Myocyte (in vitro differentiated cells): ENCODE measurements around the gene PIK3CG. TPM values are rescaled to one million over a fixed set of nuclear protein-coding genes. Genes with fewer than 3 reads are reported as not detected.
"Not testable (repeated sequence)": the region's sequence is repeated elsewhere in the genome, so short reads cannot be mapped to it uniquely, and the experiment has no call there.

ENCODE experiments used
- DNase-seq: peaks from one replicate; pipeline ENCODE4 v3.0.0-alpha.2; 2012; ENCODE audit warnings: low read depth
- total RNA-seq: library from RNA; depleted of rRNA; stranded (reverse); fragments of >200 nt; gene quantifications from 2 replicates; pipeline ENCODE4 v1.2.3, GENCODE V29; 2014

Gene PIK3CG
- total RNA-seq, 1 donor from 2014 or later = not detected

DNA sequence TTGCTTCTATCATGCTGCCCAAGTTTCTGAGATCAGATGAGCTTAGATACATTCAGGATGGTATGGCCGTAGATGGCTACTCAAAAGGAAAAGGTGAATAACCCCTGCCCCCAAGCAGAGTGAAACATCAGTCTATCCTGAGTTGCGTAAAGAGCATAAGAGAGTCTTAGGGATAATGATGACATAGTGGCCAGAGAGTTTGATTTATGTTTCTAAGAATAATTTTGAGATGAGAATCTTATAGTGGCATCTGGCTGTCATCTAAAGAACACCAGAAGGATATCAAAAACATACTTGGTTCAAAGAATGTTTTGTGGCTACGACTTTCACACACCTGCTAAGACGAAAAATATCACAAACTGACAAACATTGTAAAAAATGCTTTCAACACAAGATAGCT is 20.6 kb downstream of the PIK3CG start:
- DNase-seq = no peak

- no peak for DNase-seq
Measured at GRCh38 chr7:106887421-106887820, 22.3 kb downstream of the PIK3CG start.

GRCh38 chr7:106888204-106888603 is 23.1 kb downstream of the PIK3CG start:
- no peak for DNase-seq

GRCh38 chr7:106890952-106891351 is 25.9 kb downstream of the PIK3CG start:
- DNase-seq = no peak

DNA sequence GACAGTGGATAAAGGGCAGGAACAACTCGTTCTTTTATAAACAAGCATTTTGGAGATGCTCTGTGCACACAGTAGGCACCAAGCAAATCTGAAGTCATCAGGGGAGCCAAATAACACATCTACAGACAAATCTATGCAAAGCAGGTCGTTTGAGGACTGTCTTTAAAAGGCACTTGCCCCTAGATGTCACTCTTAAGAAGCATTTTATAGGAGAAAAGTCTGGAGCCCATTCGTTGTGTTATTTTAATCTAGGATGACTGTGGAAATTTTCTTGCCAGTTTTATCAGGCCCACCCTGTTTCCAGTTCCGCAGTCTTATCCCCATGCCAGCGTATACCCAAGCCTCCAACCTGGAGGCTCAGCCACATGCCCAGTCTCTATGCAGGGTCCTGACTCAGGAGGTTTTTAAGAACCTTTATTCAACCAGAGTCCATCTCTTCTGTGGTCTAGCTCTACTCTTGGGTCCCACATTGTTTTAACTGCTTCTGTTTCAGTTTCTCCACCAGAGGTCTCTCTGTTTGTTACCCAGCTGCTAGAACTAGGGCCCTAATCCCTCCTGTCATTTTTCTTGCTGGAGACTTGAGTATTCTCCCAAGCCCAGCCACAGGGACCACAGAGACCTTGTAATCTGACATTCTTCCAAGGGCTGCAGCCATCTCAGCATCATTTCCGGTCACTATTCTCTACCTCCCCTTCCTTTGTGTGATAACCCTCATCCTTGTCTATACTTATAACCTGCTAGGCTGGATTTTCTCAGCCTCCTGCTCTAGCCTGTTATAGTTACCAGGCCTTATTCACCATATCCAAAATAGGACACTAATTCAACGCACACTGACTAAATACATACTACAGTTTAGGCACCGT is 26.7 kb downstream of the PIK3CG start:
- DNase-seq = no peak

GRCh38 chr7:106893591-106893990 is 28.5 kb downstream of the PIK3CG start:
- no peak for DNase-seq

GRCh38 chr7:106895246-106895864 is 30.3 kb downstream of the PIK3CG start:
- no peak for DNase-seq

DNA sequence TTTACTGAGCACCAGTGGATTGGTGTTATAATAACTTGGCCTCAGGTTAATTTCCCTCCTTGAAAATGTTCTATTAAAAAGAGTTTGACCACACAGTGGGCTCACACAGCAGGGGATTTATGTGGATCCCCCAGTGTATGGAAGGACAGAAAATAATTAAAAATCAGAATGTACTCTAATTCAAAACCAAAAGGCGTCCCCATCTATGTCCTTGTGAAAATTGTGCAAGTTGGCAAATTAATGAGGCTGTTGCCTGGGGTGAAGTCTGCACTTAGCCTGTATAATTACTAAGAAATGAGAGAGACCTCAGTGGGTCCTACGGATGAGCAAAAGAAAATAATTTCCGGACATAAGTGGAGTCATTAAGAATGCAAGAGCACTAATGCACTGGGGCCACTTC is 31.1 kb downstream of the PIK3CG start:
- no peak for DNase-seq

DNA sequence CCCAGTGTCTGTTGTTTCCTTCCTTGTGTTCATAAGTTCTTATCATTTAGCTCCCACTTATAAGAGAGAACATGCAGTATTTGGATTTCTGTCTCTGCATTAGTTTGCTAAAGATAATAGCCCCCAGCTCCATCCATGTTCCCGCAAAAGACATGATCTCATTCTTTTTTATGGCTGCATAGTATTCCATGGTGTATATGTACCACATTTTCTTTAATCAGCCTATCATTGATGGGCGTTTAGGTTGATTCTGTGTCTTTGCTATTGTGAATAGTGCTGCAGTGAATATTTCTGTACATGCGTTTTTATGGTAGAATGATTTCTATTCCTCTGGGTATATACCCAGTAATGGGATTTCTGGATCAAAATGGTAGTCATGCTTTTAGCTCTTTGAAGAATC is 32.5 kb downstream of the PIK3CG start:
- not testable (repeated sequence) for DNase-seq

DNA sequence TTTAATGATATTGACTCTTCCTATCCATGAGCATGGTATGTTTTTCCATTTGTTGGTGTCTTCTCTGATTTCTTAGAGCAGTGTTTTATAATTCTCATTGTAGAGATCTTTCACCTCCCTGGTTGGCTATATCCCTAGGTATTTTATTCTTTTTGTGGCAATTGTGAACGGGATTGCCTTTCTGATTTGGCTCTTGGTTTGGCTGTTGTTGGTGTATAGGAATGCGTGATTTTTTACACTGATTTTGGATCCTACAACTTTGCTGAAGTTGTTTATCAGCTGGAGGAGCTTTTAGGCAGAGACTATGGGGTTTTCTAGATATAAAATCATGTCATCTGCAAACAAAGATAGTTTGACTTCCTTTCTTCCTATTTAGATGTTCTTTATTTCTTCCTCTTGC is 33.9 kb downstream of the PIK3CG start:
- not testable (repeated sequence) for DNase-seq

- DNase-seq = no peak
Measured at GRCh38 chr7:106901828-106902441, 36.9 kb downstream of the PIK3CG start.

- no peak for DNase-seq
Measured at GRCh38 chr7:106905734-106906133, 40.7 kb downstream of the PIK3CG start.

GRCh38 chr7:106911959-106912358 is 46.9 kb downstream of the PIK3CG start:
- DNase-seq = no peak

- DNase-seq = no peak
Measured at GRCh38 chr7:106914018-106914607, 49.0 kb downstream of the PIK3CG start.

- DNase-seq = no peak
Measured at GRCh38 chr7:106915407-106915806, 50.3 kb downstream of the PIK3CG start.

GRCh38 chr7:106915873-106916272 is 50.8 kb downstream of the PIK3CG start:
- no peak for DNase-seq

- no peak for DNase-seq
Measured at GRCh38 chr7:106916679-106917078, 51.6 kb downstream of the PIK3CG start.

DNA sequence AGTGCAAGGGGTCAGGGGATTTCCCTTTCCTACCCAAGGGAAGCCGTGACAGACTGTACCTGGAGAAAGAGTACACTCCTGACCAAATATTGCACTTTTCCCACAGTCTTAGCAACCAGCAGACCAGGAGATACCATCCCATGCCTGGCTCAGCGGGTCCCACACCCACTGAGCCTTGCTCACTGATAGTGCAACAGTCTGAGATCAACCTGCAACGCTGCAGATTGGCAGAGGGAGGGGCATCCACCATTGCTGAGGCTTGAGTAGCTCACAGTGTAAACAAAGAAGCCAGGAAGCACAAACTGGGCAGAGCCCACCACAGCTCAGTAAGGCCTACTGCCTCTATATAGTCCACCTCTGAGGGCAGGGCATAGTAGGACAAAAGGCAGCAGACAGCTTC is 53.9 kb downstream of the PIK3CG start:
- no peak for DNase-seq

- DNase-seq = not testable (repeated sequence)
Measured at GRCh38 chr7:106924468-106924867, 59.4 kb downstream of the PIK3CG start.

DNA sequence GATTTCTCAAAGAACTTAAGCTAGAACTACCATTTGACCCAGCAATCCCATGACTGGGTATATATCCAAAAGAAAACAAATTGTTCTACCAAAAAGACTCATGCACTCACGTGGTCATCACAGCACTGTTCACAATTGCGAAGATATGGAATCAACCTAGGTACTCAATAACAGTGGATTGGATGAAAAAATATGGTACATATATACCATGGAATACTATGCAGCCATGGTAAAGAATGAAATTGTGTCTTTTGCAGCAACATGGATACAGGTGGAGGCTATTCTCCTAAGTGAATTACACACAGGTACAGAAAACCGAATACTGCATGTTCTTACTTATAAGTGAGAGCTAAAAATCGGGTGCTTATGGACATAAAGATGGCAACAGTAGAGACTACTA is 61.8 kb downstream of the PIK3CG start:
- no peak for DNase-seq

- DNase-seq = no peak
Measured at GRCh38 chr7:106927536-106927935, 62.5 kb downstream of the PIK3CG start.

GRCh38 chr7:106929616-106930015 is 64.5 kb downstream of the PIK3CG start:
- not testable (repeated sequence) for DNase-seq
